Fibroblast of lung (primary cell): Measurements from ENCODE around the gene FKBP14.

Source experiments
- EZH2 ChIP-seq: IDR thresholded peaks from 2 replicates; pipeline ENCODE4 v1.5.1; 2012; ENCODE audit warnings: low read length, control low read depth, mild to moderate bottlenecking; ENCODE audit errors: missing control alignments
- TF ChIP-seq, protein P1 (sequence below), 2 donors: IDR thresholded peaks in 1 of 2; conservative IDR thresholded peaks in 1 of 2; 1 replicate in 1 of 2; 2 replicates in 1 of 2; pipeline ENCODE4 v1.5.1; 2011 to 2012; ENCODE audit warnings: low read length in 2 of 2, control low read depth in 1 of 2, inconsistent platforms in 1 of 2, low read depth in 1 of 2, mild to moderate bottlenecking in 1 of 2

DNA sequence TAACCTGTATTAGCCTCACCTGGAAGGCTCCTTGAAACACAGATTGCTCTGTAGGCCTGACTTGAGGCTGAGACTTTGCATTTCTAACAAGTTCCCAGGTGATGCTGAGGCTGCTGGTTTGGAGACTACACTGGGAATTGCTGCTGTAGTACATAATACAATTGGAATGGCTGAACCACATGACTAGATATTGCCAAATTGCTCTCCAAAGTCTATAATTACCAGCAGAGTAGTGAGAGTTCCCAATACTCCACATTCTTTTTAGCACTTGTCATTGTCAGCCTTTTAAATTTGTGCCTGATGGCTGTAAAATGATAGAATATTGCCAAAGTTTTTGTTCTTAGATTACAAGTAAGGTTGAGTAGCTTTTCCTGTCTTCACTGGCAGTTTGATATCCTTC lies 41.6 kb upstream of the FKBP14 start:
- TF ChIP-seq, protein P1, sequence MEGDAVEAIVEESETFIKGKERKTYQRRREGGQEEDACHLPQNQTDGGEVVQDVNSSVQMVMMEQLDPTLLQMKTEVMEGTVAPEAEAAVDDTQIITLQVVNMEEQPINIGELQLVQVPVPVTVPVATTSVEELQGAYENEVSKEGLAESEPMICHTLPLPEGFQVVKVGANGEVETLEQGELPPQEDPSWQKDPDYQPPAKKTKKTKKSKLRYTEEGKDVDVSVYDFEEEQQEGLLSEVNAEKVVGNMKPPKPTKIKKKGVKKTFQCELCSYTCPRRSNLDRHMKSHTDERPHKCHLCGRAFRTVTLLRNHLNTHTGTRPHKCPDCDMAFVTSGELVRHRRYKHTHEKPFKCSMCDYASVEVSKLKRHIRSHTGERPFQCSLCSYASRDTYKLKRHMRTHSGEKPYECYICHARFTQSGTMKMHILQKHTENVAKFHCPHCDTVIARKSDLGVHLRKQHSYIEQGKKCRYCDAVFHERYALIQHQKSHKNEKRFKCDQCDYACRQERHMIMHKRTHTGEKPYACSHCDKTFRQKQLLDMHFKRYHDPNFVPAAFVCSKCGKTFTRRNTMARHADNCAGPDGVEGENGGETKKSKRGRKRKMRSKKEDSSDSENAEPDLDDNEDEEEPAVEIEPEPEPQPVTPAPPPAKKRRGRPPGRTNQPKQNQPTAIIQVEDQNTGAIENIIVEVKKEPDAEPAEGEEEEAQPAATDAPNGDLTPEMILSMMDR (conservative IDR thresholded peaks at IDR 0.05 in 1 of 2, IDR thresholded peaks at IDR 0.05 in 1 of 2; ENCODE audit: low read depth in 1 of 2, low read length in 2 of 2): no peak
- no peak for TF ChIP-seq EZH2
